ENCODE measurements around the gene GPC3. TPM values are rescaled to one million over a fixed set of nuclear protein-coding genes. Genes with fewer than 3 reads are reported as not detected.

GPC3 gene
- total and polyA plus RNA-seq, 8 donors, result 0.46 to 137 (median 4.4) TPM

- WGBS, 5 donors, result 74 to 85% (median 81%) methylated on average over 3 of the region's 3 CpGs
- no peak for TF ChIP-seq POLR2AphosphoS5 (IDR thresholded peaks at IDR 0.05)
- no peak for TF ChIP-seq EP300 (IDR thresholded peaks at IDR 0.05)
- no peak for TF ChIP-seq POLR2A (IDR thresholded peaks at IDR 0.05)
- TF ChIP-seq, protein P1, sequence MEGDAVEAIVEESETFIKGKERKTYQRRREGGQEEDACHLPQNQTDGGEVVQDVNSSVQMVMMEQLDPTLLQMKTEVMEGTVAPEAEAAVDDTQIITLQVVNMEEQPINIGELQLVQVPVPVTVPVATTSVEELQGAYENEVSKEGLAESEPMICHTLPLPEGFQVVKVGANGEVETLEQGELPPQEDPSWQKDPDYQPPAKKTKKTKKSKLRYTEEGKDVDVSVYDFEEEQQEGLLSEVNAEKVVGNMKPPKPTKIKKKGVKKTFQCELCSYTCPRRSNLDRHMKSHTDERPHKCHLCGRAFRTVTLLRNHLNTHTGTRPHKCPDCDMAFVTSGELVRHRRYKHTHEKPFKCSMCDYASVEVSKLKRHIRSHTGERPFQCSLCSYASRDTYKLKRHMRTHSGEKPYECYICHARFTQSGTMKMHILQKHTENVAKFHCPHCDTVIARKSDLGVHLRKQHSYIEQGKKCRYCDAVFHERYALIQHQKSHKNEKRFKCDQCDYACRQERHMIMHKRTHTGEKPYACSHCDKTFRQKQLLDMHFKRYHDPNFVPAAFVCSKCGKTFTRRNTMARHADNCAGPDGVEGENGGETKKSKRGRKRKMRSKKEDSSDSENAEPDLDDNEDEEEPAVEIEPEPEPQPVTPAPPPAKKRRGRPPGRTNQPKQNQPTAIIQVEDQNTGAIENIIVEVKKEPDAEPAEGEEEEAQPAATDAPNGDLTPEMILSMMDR (IDR thresholded peaks at IDR 0.05), result no peak
- intact Hi-C loops (cut with DNase I; ENCODE audit: low total_unique reads), result no loop called here
- no peaks in the 10 kb centered on the region for H3K27me3 ChIP-seq
- DNase-seq, result no peak
- no peaks in the 10 kb centered on the region for H3K36me3 ChIP-seq
- H3K4me3 ChIP-seq, result no peak overlapping the region
- no peaks in the 10 kb centered on the region for H3K4me1 ChIP-seq
- H3K27ac ChIP-seq, result no peak overlapping the region
- no peaks in the 10 kb centered on the region for H3K9me3 ChIP-seq
Observed at GRCh38 chrX:133836561-133836960, 148.8 kb downstream of the GPC3 start.

- Histone ChIP-seq H3K4me1 (no peaks in the 10 kb centered on the region), H3K9me3 (no peaks in the 10 kb centered on the region), H3K36me3 (no peaks in the 10 kb centered on the region), H3K27me3 (no peaks in the 10 kb centered on the region), H3K27ac (no peak overlapping the region), H3K4me3 (no peak overlapping the region)
- TF ChIP-seq, protein P1 (IDR thresholded peaks at IDR 0.05), result no peak
- no peak for TF ChIP-seq POLR2AphosphoS5 (IDR thresholded peaks at IDR 0.05)
- TF ChIP-seq EP300 (IDR thresholded peaks at IDR 0.05), result no peak
- TF ChIP-seq POLR2A (IDR thresholded peaks at IDR 0.05), result no peak
- no peak for DNase-seq
- 46 to 83% (median 67%) methylated on average over 1 of the region's 1 CpG for WGBS, 5 donors
- intact Hi-C loops (cut with DNase I; ENCODE audit: low total_unique reads), result no loop called here
Observed at GRCh38 chrX:133834771-133835170, 150.6 kb downstream of the GPC3 start.

GRCh38 chrX:133819546-133819945 lies 165.8 kb downstream of the GPC3 start:
- H3K27ac ChIP-seq, result no peak overlapping the region
- TF ChIP-seq EP300 (IDR thresholded peaks at IDR 0.05) (no peak), POLR2A (IDR thresholded peaks at IDR 0.05) (no peak)
- H3K9me3 ChIP-seq, result no peaks in the 10 kb centered on the region
- no peak for DNase-seq
- H3K4me1 ChIP-seq, result no peaks in the 10 kb centered on the region
- H3K4me3 ChIP-seq, result no peak overlapping the region
- intact Hi-C loops (cut with DNase I; ENCODE audit: low total_unique reads), result no loop called here
- peaks cover 0 to 17% (median 0%) of the 10 kb centered on the region in 3 donors for H3K27me3 ChIP-seq
- no peaks in the 10 kb centered on the region for H3K36me3 ChIP-seq

DNA sequence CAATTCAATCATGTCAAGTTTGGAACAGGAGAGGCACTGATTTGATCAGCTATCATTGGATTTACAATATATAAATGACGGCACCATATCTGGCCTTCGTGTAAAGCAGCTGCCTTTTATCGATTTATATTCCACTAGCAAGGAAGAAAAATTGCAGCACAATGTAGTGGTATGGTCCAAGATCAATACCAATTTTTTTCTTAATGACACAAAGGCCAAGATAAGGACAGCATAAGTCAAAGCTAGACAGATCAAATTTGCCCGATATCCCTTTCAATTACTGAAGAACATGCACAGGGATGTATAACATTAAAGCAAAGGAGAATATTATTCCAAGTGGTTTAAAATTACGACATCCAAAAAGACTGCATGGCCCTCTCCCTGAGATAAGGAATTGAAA lies 167.4 kb downstream of the GPC3 start:
- intact Hi-C loops (cut with DNase I; ENCODE audit: low total_unique reads), result no loop called here
- Histone ChIP-seq H3K4me1 (no peaks in the 10 kb centered on the region), H3K36me3 (no peaks in the 10 kb centered on the region), H3K27me3 (peaks cover 0 to 18% (median 0%) of the 10 kb centered on the region in 3 donors), H3K9me3 (no peaks in the 10 kb centered on the region), H3K27ac (no peak overlapping the region), H3K4me3 (no peak overlapping the region)
- 70 to 87% (median 70%) methylated on average over 5 of the region's 5 CpGs for WGBS, 5 donors
- no peak for TF ChIP-seq POLR2A (IDR thresholded peaks at IDR 0.05)
- no peak for TF ChIP-seq POLR2AphosphoS5 (IDR thresholded peaks at IDR 0.05)
- TF ChIP-seq, protein P1 (IDR thresholded peaks at IDR 0.05), result no peak
- TF ChIP-seq EP300 (IDR thresholded peaks at IDR 0.05), result no peak
- DNase-seq, result no peak

DNA sequence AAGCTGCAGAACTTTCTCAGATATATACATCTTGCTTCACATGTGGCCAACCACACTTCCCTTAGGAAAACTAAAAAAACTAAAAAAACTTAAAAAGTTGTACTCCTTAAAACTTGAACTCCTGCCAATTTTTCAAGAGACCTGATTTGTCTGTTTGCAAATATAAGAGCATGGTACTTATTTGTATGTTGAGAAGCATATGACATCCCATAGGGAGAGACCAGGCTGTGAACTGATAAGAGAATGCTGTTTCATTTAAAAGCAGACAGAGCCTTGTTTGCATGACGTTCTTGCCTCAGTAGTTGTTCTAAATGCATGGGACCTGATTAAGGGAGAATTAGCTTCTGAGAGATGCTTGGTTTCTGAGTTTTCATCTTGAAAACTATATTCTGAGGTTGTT lies 169.9 kb downstream of the GPC3 start:
- Histone ChIP-seq H3K27ac (no peak overlapping the region), H3K4me3 (no peak overlapping the region), H3K4me1 (no peaks in the 10 kb centered on the region), H3K27me3 (peaks cover 0 to 22% (median 0%) of the 10 kb centered on the region in 3 donors), H3K36me3 (no peaks in the 10 kb centered on the region), H3K9me3 (no peaks in the 10 kb centered on the region)
- DNase-seq, result no peak
- 42 to 80% (median 61%) methylated on average over 1 of the region's 1 CpG for WGBS, 5 donors
- TF ChIP-seq POLR2AphosphoS5 (IDR thresholded peaks at IDR 0.05) (no peak), POLR2A (IDR thresholded peaks at IDR 0.05) (no peak), EP300 (IDR thresholded peaks at IDR 0.05) (no peak)
- TF ChIP-seq, protein P1 (IDR thresholded peaks at IDR 0.05), result no peak
- intact Hi-C loops (cut with DNase I; ENCODE audit: low total_unique reads), result no loop called here

Data from stomach (tissue), 9 donors.